ENCODE measurements around the gene INTS13.
"Not testable (repeated sequence)": the region's sequence is repeated elsewhere in the genome, so short reads cannot be mapped to it uniquely, and the experiment has no call there.

Gene INTS13

GRCh38 chr12:26970136-26970535 is 32.4 kb upstream of the INTS13 start:
- DNase-seq (ENCODE audit: extremely low read depth, low read depth): no peak
- no peak for TF ChIP-seq CTCF (IDR thresholded peaks at IDR 0.05; ENCODE audit: low read depth, low read length)

GRCh38 chr12:26966842-26967241 is 29.1 kb upstream of the INTS13 start:
- DNase-seq (ENCODE audit: extremely low read depth, low read depth): no peak
- TF ChIP-seq CTCF (IDR thresholded peaks at IDR 0.05; ENCODE audit: low read depth, low read length): no peak

GRCh38 chr12:26963413-26963812 is 25.6 kb upstream of the INTS13 start:
- no peak for DNase-seq (ENCODE audit: extremely low read depth, low read depth)
- TF ChIP-seq CTCF (IDR thresholded peaks at IDR 0.05; ENCODE audit: low read depth, low read length): no peak

- no peak for TF ChIP-seq CTCF (IDR thresholded peaks at IDR 0.05; ENCODE audit: low read depth, low read length)
Measured at GRCh38 chr12:26961803-26962202, 24.0 kb upstream of the INTS13 start.

GRCh38 chr12:26961391-26961790 is 23.6 kb upstream of the INTS13 start:
- not testable (repeated sequence) for DNase-seq (ENCODE audit: extremely low read depth, low read depth)

More at GRCh38 chr12:26961803-26962202, 24.0 kb upstream of the INTS13 start:
- DNase-seq (ENCODE audit: extremely low read depth, low read depth): no peak

GRCh38 chr12:26954027-26954426 is 16.2 kb upstream of the INTS13 start:
- DNase-seq (ENCODE audit: extremely low read depth, low read depth): no peak
- no peak for TF ChIP-seq CTCF (IDR thresholded peaks at IDR 0.05; ENCODE audit: low read depth, low read length)

GRCh38 chr12:26953447-26953846 is 15.7 kb upstream of the INTS13 start:
- DNase-seq (ENCODE audit: extremely low read depth, low read depth): no peak
- TF ChIP-seq CTCF (IDR thresholded peaks at IDR 0.05; ENCODE audit: low read depth, low read length): no peak

GRCh38 chr12:26948309-26948708 is 10.5 kb upstream of the INTS13 start:
- TF ChIP-seq CTCF (IDR thresholded peaks at IDR 0.05; ENCODE audit: low read depth, low read length): no peak
- DNase-seq (ENCODE audit: extremely low read depth, low read depth): no peak
